COLO829 (cell line): ENCODE data around the gene SPG7.

Experiments used
- DNase-seq: peaks from one replicate; pipeline ENCODE4 v3.0.0; 2012; ENCODE audit warnings: low spot score

Gene SPG7

GRCh38 chr16:89600427-89600826, 92.2 kb downstream of the SPG7 start:
- DNase-seq = no peak

- DNase-seq = no peak
Measured at GRCh38 chr16:89600956-89601355, 92.8 kb downstream of the SPG7 start.

- DNase-seq = no peak
Measured at GRCh38 chr16:89601906-89602272, 93.7 kb downstream of the SPG7 start.

- peak; percentile 85 for DNase-seq
Measured at GRCh38 chr16:89602273-89602951, 94.2 kb downstream of the SPG7 start.

GRCh38 chr16:89602952-89603590, 94.9 kb downstream of the SPG7 start:
- DNase-seq = no peak

GRCh38 chr16:89604764-89605163, 96.6 kb downstream of the SPG7 start:
- DNase-seq = no peak

- no peak for DNase-seq
Measured at GRCh38 chr16:89605186-89605970, 97.2 kb downstream of the SPG7 start.

- no peak for DNase-seq
Measured at GRCh38 chr16:89606006-89606405, 97.8 kb downstream of the SPG7 start.
